GM12872 (cell line): ENCODE results near the gene CACNA1H.

Experiments used
- CTCF ChIP-seq: IDR thresholded peaks from 3 replicates; pipeline ENCODE4 v1.5.1; 2011; ENCODE audit warnings: low read depth, mild to moderate bottlenecking, low read length, moderate library complexity; ENCODE audit not compliant: insufficient read depth

Gene CACNA1H

GRCh38 chr16:1119129-1119528, 33.8 kb upstream of the CACNA1H start:
- TF ChIP-seq CTCF: no peak

- TF ChIP-seq CTCF: no peak
Measured at GRCh38 chr16:1119766-1120576, 32.9 kb upstream of the CACNA1H start.

- no peak for TF ChIP-seq CTCF
Measured at GRCh38 chr16:1120577-1120941, 32.3 kb upstream of the CACNA1H start.

GRCh38 chr16:1121009-1121408, 31.9 kb upstream of the CACNA1H start:
- TF ChIP-seq CTCF: no peak

- TF ChIP-seq CTCF: no peak
Measured at GRCh38 chr16:1121601-1122397, 31.1 kb upstream of the CACNA1H start.

- TF ChIP-seq CTCF: no peak
Measured at GRCh38 chr16:1122398-1122765, 30.5 kb upstream of the CACNA1H start.

GRCh38 chr16:1123525-1124230, 29.2 kb upstream of the CACNA1H start:
- TF ChIP-seq CTCF: no peak
